ENCODE results near the gene SLC39A7. TPM values are rescaled to one million over a fixed set of nuclear protein-coding genes. Genes with fewer than 3 reads are reported as not detected.
A peak's percentile ranks its signal among the peaks of the same experiment; 100 is the strongest.

SLC39A7 gene
- total and polyA plus RNA-seq, 2 of the 13 experiments (the other 11 are each of a cell fraction or from before 2014, with no cell fraction given), result 142 to 229 TPM

GRCh38 chr6:33248932-33249731, 48.5 kb downstream of the SLC39A7 start (continued):
- TF ChIP-seq STAT6 (CRISPR knock-in tag; IDR thresholded peaks at IDR 0.05; ENCODE audit: borderline replicate concordance) (peak; percentile 89), ZNF768 (CRISPR knock-in tag; IDR thresholded peaks at IDR 0.05) (no peak), TFAP4 (IDR thresholded peaks at IDR 0.05; ENCODE audit: borderline replicate concordance, low read depth) (no peak), GPBP1L1 (CRISPR knock-in tag; IDR thresholded peaks at IDR 0.05) (no peak), ATF2 (CRISPR knock-in tag; IDR thresholded peaks at IDR 0.05) (peak; percentile 61; the same call in 1 of the 2 replicates), DBP (CRISPR knock-in tag; IDR thresholded peaks at IDR 0.05; ENCODE audit: not compliant biosample characterization) (no peak), ZBTB40 (IDR thresholded peaks at IDR 0.05) (no peak), ZBTB40 (CRISPR knock-in tag; IDR thresholded peaks at IDR 0.05) (0 out of 2 replicates have a peak, but pooled peaks have one; percentile 54), TFE3 (CRISPR knock-in tag; IDR thresholded peaks at IDR 0.05) (peak; percentile 71)
